GM19395 (cell line): ENCODE results near the gene SASH1.

Experiments used
- ATAC-seq: cut with Tn5 transposase; IDR thresholded peaks from one replicate; pipeline ENCODE4 v1.9.1; 2021; ENCODE audit warnings: mild to moderate bottlenecking, moderate library complexity; ENCODE audit not compliant: unreplicated experiment

Gene SASH1

DNA sequence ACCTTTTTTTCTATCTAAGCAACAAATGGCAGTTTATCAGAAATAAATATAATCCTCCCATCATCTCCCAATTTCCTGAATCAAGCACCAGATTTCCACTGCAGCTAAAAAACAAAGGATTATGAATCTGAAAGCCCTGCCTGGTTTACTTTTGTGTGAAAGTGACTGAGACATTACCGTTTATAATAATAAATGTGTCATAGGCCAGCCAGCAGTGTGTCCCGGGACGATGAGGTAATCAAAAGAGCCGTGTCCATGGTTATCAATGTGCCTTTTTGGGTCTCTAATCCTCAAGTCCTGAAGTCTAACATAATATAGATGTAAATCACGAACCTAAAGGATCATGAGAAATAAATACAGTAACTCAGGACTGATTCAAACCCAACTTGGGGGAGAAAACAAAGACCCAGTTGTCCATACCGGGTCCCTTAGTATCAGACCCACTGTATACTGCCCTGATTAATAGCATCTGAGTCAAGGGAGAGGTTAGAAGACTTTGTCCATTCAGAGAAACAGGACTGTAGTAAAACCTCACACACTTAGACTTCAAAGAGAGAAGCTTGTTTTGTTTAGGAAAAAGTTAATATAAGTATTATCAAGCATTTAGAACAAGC is 149.1 kb downstream of the SASH1 start:
- no peak for ATAC-seq

DNA sequence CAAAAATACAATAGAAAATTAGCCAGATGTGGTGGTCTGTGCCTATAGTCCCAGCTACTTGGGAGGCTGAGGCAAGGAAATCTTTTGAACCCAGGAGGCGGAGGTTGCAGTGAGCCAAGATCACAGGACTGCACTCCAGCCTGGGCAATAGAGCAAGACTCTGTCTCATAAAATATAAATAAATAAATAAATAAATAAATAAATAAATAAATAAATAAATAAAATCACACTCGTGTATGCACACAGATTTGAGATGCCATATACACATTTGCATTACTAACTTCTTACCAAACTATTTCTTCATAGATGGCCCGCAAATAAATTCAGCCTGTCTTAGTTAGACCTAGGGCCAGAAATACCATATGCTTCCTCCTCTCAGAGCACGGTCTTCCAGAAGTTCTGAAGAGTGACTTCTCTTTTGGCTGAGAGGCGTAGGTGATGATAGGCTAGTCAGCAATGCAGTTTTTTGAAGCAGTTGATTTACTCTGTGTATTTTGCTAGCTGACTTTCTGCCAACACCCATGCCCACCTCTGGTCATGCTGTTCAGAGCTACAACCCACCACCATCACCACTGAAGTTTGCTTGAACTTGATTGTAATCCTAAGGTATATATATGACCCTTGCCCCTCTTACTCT is 150.1 kb downstream of the SASH1 start:
- ATAC-seq, result no peak

DNA sequence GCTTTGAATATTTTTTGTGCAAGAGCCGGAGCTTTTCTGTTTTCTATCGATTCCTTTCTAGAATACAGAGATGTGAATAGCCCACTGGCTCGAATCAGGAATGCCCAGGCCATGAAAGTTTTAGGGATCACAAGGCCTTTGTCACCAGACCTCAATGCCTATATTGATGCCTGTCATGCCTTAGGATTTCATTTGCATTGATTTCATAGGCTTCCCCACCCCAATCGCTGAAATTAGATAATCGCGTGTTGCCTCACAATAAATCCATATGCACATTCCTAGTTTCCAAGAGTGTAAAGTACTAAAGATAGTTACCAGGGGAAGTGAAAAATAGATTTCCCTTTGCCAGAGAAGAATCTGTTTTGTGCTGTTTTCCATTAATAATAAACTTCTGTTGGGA is 150.8 kb downstream of the SASH1 start:
- no peak for ATAC-seq

DNA sequence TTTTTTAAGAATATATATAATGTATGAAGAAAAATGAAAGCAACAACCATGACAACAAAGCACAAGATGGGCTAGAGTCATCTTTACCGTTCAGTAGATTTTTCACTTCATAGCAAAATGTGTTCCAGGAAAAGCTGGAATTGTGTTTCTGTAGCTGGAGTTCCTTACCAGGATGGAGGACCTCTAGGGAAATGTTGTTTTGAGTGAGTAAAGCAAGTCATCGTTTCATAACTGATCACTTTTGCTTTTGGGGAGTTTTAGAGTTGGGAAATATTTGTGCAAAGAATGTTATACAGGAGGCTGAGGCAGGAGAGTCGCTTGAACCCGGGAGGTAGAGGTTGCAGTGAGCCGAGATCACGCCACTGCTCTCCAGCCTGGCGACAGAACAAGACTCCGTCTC is 151.6 kb downstream of the SASH1 start:
- ATAC-seq, result no peak

DNA sequence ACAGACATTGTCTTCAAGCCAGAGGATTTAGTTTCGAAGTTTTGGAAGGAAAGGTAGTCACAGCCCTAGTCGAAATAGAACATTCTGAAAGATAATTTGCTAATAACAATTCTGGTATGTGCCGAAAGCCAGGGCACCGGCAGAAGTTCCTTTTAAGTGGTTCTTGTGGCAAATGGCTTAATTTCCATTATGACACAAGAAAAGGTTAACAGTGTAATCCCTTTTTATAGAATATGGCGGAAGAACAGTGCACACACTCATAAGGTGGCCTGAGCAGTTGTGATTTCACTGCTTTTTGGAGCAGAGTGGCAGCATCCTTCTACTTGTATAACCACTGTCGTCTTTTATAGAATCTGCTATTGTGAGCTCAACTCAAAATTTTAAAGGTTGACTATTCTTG is 152.4 kb downstream of the SASH1 start:
- ATAC-seq, result no peak

DNA sequence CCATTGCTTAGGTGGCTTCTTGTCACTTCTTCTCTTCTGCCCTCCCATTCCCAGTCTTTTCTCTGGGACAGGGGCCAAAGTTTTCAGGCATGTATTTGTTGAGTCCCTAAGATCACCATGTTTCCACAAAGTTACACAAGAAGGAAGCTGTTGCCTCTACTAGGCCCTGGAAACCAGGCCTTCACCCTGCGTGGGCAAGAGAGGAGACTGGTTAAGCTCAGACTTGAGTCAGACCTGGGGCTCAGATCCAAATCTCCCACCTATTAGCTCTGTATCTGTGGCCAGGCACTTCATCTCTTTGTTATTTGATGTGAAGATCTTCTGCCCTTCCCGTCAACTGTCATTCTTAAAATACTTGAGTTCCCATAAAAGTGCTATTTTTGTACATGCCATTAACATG is 154.6 kb downstream of the SASH1 start:
- ATAC-seq, result no peak

DNA sequence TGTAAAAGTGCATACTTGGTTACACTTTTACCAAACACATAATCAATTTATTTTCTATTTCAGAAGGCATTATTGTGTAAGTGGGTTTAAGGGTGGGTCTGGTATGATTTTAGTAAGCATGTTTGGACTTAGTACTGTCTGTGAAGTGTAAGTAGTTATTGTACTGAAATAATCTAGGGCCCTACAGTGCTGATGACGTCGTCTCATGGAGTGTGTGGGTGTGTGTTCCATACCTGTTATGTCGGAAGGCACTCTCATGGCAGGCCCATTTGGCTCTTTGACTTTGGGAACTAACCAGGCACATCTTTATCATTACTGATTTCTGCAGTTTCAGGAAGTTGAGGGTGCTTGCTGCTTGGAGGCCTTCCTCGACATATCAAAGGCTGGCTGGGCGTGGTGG is 155.1 kb downstream of the SASH1 start:
- no peak for ATAC-seq

DNA sequence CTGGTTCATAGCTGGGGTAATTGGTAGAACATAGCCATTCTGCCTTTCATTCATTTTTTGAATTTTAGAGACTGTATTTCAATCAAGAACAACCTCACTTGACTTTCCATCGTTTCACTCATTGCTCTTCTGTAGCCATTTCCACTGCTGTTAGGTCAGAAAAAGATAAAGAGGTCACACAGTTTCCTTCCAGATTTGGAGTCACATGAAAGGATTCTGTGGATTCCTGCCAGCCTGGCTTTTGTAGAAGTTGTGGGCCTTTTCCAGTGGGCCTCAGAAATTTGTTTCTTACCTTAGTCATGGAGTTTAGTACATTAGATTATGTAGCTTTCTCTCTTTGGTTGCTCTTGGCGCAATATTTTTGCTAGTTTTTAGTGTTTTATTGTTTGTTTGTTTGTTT is 157.8 kb downstream of the SASH1 start:
- ATAC-seq, result no peak

DNA sequence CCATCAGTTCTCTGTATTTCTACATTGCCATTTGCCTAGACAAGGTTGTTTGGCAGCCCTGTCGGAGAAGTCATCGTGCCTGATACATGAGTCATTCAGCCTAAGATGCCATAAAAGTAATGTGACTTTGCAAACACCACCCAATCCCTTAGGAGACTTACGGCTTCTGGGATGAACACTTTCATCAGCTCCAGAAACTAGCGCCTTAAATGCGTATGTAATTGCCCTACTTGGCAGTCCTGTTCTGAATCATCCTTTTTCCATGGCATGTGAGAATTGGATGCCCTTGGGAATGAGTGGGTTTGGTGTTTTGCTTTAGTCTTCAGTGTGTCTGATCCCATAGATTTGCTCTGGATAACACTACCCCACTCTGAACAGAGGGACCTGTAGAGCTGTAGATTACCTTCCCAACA is 158.5 kb downstream of the SASH1 start:
- ATAC-seq, result no peak

DNA sequence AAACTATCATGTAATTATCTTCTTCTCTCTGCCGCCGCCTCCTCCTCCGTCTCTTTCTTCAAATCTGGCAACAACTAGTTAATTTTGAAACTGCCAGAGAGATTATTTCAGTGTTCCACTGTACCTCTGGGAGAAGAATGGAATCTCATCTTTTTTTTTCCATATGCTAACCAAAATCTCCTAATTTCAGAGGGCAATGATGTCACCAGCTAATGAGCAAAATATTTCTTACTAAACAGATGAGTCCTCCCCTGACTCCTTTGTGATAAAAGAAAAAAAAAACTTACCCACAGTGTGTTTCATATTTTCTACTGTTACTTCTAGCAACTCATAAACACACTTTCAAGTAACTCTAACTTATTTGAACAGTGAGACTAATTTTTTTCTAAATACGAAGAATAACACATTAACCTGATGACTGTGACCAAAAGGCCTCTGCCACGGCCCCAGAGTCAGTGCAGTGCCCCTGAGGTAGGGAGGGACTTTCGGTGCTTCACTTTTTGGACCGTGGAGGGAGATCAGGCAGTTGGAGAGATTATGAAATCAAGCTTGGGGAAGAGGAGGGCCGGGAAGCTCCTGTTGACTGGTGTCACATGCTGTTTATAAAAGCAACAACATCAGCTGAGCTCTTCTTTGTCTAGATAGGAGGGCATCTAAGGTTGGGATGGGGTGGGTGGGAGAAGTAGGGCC is 159.6 kb downstream of the SASH1 start:
- ATAC-seq, result no peak

DNA sequence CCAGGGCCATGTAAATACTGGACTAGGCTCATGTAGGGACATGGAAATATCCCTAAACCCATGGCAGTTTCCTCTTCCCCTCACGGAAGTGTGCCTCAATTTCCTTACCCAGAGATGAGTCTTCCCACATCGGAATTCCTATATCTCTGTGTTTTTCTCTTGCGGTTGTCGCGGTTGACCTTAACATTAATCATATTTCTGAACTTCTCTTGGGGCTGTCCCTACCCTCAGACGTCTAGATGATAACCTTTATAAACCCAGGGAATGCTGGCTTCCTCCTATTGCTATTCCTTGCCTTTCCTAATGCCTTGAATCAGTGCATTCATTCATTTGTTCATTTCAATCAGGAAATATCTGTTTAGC is 160.1 kb downstream of the SASH1 start:
- no peak for ATAC-seq

DNA sequence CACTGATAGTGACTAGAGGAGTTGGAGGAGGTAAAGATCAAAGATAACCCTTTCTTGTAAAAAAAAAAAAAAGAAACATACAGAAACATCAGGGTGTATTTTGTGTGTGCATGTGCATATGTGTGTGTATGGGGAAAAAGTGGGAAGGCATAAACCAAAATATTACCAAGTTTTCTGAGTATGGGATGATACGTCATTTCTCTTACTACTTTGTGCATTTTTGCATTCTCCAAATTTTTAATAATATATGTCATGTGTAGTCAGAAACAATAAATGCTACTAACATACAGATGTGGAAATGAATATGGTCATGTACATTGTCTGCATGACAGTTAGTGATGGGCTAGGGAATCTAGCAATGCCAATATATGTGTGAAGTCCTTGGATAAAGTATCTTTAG is 161.1 kb downstream of the SASH1 start:
- ATAC-seq, result no peak

DNA sequence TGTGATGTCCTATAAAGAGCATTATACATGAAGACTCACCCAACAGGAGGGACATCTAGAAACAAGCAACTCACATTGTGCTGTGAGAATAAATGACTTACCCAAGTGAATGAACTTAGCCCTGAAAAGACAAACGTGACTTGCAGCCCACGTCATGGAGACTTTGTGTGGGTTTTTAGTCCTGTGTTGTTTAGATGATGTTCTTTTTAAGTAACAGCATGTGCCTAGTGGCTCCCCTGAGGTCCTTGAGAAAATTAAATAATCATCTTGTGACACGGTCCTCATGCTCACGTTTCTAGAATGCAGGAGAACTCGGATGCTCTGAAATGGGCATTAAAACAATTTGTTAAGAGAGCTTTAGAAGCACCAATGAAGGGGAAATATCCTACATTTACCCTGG is 165.1 kb downstream of the SASH1 start:
- ATAC-seq, result no peak

DNA sequence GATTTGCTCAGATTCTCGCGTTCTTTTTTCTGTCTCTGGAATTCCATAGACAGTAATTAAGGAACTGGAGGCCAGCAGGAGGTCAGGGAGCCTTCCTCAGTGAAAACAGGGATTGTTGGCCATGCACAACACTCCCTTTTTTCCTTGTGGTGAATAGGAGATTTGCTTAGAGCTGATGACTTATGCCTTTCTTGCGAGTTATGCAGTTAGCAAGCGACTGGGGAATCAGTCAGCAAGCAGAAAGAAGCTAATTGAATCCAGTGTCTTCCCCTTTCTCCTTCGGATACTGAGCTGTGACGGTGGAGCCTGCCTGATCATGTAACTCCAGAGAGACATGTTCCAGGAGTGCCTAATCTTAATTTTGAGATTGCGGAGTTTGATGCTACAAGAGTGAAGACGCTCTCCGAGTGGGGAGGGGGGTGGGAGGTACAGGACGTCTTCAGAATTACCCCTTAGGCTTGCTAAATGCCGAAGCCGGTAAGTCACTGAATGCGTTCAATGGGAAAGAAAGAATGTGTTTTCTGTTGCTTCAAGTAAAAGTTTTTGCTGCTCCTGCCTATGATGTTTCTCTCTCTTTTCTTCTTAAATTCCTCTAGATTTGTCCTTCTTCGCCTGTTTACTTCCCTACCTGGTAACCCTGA is 165.9 kb downstream of the SASH1 start:
- no peak for ATAC-seq

DNA sequence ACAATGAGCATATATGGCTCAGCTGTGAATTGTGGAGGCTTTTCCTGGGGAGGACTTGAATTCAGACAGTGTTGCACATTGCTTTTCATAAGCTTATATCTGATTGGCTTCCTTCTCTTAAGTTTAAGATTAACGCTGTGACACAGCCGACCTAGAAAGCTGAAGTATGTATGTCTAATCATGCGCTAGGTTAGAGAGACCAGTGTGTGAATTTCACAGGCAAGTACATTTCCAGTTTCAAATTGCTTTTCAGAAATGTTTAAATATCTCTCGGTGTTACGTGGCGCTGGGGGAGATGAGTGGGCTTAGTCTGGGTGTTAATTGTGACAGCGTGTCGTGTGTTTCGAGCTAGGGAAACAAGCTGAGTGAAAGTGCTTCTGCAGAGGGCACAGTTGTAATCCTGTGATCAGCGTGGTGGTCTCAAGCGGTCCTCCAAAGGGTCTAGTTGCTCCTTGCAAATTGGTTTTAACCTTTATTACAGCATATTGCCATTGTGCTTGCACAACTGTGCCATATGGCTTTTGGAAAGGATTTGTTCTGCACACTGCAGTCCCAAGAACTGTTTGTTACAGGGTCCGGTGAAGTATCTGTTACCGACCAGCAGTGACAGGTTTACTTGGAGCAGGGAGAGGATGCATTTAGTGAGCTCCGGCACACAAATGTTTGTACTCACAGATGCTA is 166.6 kb downstream of the SASH1 start:
- peak; percentile 11 for ATAC-seq

DNA sequence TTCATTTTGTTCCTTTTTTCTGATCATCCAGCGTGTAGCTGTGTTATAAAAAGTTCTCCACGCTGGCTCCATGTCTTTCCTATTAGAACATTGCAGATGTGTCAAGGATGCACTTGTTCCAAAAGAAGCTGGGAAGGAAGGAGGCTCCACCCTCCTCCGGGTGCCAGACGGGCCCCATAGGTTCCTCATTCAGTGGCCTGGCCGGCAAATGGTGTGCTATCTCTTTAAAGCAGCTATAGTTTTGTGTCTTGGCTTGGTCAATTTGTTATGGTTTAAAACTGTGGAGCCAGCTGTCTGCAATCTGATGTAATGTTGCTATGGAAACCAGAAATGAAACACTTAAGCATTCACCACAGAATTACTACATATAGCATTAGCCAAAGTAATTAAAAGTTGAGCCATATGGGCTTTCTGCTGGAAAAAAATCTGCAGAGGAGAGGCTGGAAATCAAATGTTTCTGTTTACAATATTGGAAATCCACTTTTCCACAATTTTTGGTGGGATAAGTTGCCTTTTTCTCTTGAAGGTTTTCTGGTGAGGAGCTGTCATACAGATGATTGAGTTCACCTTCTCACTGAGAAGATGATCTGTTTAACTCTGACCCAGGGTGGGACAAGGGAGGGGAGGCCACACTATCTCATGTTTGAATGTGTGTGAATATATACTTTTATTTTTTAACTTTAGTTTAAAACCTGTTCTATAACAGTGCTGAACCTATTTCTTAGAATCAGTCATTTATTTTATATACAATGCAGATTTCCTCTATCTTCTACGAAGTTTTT is 167.4 kb downstream of the SASH1 start:
- ATAC-seq, result peak; percentile 90

DNA sequence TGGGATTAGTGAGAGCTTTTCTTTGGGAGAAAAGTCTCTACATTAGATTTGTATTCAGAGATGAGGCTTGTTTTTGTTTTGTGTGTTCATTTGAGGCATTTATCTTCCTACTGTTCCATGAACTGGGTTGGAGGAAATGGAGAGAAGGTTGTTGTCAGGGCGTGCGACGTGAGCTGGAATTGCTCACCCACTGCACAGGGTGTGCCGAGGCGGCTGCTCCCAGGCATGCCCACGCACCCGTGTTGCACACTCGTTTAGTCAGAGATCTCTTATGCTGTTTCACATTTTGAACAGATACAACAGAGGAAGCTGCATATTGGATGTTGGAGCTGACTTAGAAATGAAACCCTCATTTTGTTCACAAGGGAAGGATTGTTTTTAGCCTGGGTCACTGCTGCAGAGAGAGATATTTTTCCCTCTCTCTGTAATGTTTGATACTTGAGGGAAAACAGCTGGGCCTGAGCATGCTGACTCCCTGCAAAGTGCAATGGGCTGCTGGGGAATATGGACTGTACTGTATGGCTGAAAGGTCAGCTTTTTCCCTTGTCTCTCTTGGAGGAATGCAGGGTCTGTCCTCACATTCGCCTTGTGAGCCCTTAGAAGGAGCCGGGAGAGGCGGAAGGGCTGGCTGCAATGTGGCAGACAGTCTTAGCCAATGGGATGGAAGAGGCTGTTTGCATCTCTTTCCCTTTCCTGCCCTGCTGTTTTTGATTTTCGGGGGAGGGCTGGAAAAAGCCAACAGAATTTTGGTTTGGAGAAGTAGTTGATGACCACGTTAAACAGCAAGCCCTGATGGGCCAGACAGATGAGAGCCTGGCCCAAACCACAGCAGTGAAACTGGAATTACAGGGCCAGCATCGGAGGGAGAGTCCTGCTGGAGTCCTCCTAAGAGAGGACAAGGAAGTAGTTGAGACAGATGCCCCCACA is 170.8 kb downstream of the SASH1 start:
- no peak for ATAC-seq

DNA sequence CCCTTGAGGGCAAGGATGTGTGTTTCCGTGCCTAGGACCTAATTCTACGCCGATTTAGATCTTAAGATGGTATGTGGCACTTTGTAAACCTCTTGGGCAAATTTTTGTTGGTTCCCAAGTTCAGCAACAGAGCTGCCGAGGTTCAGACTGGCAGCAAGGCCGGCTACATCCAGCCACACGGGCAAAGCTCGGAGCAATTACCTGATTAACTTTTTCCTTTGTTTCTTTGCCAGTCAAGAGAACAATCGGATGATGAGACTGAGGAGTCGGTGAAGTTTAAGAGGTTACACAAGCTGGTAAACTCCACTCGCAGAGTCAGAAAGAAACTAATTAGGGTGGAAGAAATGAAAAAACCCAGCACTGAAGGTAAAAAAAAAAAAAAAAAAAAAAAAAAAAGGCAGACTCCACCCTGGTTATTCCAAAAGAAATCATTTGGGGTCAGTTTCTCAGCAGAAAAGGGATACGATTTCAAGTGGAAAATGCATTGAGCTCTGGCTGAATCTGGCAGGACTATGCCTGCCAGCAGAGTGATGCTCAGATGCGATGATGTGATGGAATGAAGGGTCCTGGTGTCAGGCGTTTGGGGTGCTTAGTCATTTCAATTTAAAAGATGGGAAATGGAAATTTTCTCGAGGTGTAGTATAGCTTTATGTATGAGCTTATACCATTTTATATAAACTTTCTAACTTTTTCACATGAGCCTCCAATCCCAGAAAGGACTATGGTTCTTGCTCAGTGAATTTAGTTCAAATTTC is 171.6 kb downstream of the SASH1 start:
- no peak for ATAC-seq

DNA sequence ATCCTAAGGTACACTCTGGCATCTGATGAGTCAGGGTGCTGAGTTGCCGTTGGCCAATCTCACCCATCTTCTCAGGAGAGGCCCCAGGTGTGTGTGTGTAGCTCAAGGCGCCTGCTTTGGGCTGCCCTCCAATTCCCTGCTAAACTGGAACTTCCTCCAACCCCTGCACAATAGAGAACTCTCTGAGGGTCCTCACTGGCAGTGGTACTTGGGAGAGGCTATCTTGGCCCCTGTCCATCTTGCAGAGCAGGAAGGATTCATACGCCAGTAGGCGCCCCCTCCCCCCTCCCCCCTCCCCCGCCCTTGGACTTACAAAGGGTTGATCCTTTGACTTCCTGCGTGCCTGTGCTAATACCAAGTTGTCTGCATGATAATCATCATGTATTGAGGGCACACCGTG is 173.6 kb downstream of the SASH1 start:
- no peak for ATAC-seq
